Activated gamma-delta T cell (primary cell): ENCODE results near the gene GABRB1.

ENCODE experiments used
- DNase-seq: peaks from one replicate; lab custom pipeline; 2025; lab: John Stamatoyannopoulos, UW

Gene GABRB1

DNA sequence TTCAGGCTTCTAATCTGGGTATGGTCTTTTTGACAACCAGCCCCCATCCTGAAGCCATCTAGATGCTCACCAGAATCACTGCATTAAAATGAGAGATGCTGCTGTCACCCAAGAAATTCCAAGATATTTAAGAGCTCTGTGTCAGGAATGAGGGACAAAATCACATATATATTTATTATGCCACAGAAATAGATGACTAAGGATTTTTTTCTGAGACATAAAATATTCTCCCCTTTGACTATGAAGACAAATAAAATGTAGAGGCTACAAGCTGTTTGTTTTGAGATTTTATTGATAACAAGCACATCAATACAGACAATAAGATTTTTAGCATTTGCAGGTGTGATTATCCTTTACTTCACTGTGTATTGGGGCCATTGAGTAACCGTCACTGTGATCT is 354.8 kb downstream of the GABRB1 start:
- no peak for DNase-seq

DNA sequence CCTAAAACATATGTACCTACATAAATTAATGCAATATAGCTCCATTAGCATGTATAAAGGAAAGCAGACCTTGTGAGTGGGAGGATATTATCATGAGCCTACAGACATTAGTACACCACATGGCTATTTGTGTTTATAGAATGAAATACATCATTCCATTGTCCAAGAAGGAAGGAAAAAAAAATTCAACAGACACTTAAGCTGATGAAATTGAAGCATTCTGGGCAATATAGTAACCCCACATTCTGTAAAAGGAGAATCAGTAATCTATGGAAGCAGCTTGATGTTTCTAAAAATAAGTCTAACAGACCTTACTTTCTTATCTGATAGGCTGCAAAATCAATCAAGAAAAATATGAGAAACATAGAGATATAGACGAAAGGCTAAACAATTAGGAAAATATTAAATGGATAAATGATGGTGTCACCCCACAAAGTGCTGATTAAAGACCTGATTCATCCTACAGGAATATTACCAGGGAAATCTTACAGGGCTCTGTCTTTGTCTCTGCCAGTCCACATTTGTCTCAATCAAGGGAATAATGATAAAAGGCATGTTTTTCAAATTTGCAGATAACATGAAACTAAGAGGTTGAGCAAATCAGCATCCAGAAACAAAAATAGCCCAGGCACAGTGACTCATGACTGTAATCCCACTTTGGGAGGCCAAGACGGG is 355.3 kb downstream of the GABRB1 start:
- DNase-seq = no peak

DNA sequence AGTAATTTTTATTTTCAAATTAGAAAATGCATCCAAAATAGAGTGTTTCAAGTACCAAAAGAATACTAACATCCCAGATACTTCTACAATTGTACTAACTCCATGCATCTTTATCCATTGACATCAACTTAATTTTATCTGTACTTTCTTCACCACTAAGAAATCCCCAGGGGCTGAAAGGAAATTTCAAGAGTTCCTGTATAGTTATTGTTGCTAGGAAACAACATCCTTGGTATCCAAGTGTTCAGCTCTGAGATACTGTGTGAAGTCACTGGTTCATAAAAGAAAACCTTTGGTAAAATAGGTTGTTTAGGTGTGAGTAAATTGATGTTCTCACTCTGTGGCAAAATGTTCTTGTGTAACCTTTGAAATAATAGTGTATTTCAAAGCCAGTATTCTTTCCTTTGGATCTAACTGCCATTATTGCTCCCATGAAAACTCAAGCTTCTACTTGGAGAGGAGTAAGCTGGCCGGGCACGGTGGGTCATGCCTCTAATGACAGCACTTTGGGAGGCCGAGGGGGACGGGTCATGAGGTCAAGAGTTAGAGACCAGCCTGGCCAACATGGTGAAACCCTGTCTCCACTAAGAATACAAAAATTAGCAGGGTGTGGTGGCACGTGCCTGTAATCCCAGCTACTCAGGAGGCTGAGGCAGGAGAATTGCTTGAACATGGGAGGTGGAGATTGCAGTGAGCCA is 359.2 kb downstream of the GABRB1 start:
- no peak for DNase-seq

DNA sequence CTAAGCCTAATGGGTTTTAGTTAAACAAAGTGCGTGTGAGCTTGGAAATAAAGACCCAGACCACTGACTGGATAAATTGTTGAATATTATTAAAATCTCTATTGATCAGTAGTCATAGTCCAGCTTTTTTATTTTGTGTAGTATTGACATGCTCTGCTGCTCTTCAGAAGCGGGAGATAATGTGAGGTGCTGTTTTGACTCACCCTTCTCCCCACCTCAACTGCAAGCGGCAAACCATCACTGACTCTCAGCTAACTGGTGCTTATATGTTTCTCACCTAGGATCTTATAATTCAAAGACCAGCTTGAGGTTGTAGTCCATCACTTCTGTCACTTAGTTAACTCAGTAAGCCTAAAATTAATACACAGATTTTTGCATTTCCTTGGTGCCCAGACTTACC is 359.9 kb downstream of the GABRB1 start:
- no peak for DNase-seq

DNA sequence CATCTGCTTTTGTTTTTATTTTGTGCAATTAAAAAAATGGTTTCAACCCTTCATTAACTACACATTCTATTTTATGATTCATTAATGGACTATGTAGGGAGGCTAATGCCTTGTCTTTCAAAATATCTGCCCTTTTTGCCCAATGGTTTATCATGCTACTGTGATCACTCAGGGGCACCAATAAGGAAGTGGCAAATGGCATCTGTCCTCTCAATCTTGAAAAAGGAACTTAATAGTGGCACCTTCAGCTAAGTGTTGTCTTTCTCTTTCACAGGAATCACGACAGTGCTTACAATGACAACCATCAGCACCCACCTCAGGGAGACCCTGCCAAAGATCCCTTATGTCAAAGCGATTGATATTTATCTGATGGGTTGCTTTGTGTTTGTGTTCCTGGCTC is 375.0 kb downstream of the GABRB1 start:
- no peak for DNase-seq

DNA sequence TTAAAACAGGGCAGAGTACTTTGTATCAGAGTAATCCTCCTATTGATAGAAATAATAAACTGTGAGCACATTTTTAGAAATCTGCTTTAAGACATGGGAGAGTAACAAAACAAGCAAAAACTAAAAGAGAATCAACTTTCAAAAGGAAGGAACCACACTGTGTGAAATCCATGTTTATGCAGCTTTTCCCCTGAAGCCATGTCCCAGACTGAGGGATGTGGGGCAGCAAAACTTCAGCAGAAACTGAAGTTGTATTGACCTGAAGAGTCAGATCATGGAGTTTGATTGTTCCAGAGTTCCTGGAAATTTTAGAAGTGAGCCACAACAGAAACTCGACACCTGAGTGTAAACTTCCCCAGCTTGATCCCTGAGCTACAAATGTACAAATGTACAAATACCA is 378.9 kb downstream of the GABRB1 start:
- no peak for DNase-seq

DNA sequence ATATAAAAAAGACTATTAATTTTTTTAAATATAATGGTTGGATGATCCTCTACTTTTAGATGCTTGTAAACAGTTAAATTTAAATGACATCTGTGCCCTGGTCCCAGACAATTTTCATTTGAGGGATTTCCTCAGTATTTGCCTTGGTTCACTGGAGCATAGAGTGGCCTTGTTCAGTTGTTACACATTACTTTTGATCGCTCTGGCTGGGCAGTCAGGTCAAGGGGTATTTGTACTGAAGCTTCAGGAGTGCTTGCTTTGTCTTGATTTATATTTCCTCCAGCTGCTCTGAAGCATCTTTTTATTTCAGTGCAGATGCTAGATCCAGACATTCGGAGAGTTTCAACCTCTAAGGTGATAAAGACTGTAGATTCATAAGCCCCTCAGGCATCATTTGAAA is 382.2 kb downstream of the GABRB1 start:
- DNase-seq = no peak

DNA sequence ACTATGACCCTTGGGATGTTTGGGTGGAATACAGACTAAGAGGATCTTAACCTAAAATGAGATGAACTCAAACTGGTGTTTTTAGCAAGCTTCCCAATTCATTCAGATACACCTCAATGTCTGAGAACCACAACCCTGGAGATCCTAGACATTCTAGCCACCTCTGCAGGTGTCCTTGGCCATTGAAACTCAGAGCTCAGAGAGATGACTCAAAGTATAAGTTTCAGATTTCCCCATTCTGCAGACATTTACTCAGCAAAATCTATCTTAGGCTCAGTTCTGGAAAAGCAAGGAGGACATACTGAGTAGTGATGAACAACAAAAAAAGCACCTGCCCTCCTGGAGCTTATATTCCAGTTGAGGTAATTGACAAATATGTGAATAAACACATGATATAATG is 384.4 kb downstream of the GABRB1 start:
- no peak for DNase-seq

DNA sequence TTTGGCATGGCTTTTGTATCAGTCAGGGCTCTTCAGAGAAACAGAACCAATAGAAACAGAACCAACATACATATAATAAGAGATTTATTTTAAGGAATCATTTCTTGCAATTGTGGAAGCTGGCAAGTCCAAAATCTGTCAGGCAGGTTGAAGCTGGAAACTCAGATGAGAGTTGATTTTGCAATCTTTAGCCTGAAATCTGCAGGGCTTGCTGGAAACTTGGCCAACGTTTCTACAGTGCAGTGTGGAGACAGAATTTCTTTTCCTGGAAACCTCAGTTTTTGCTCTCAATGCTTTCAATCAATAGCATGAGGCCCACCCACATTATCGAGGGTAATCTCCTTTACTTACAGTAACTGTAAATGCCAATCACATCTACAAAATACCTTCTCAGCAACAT is 386.8 kb downstream of the GABRB1 start:
- no peak for DNase-seq

DNA sequence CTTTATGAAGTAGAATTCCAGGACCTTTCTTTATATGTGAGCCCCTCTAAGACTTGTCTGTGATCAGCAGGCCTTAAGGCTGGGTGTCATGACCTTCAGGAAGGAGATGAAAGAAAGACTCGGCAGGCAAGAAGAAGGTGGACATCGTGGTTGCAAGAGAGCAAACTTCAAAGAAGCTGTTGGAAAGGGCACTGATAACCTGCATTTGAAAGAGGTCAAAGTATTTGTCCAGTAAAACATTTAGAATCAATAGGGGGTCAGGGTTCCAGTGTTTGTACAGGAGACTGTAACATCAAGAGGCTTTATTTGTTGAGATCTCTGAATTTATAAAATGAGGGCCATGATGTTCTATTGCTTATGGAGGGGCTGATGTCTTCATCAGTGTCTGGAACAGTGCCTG is 387.9 kb downstream of the GABRB1 start:
- DNase-seq = no peak

DNA sequence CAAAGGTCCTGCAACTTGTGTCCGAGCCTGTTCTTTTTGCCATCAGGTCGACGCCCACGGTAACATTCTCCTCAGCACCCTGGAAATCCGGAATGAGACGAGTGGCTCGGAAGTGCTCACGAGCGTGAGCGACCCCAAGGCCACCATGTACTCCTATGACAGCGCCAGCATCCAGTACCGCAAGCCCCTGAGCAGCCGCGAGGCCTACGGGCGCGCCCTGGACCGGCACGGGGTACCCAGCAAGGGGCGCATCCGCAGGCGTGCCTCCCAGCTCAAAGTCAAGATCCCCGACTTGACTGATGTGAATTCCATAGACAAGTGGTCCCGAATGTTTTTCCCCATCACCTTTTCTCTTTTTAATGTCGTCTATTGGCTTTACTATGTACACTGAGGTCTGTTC is 394.3 kb downstream of the GABRB1 start:
- DNase-seq = no peak

DNA sequence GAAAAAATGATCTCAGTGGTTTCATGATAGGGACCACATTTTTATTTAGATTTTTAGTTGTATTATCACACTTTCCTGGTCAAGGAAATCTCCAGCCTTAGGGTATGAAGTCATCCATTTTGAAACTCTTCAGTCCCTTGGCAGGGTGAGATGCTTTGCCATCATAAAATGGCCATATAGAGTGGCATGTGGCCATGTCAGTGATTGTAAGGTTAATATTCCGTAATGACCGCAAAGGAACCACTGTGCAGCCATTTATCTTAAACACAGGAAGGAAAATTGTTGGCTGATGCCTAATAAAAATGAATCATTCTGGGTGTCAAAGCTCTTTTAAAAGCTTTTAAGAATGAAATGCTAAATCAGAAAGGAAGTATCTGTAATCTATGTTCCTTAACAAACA is 396.6 kb downstream of the GABRB1 start:
- no peak for DNase-seq

DNA sequence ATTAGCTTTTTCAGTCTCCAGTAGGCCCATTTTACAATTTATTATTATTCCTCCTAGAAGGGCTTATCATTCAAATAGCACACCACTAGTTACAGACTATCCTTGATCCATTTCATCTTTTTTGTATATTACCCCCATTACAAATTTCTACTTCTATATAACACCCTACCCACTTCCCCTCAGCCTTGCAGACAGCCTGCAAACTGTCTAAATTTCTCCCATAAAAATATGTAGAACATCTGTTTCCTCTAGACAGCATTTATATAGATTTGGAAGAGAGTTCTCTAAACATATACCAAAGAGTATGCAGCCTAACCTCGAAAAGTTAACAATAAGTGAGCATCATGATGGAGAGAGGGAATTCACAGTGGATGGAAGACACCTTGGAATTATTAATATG is 401.4 kb downstream of the GABRB1 start:
- no peak for DNase-seq

DNA sequence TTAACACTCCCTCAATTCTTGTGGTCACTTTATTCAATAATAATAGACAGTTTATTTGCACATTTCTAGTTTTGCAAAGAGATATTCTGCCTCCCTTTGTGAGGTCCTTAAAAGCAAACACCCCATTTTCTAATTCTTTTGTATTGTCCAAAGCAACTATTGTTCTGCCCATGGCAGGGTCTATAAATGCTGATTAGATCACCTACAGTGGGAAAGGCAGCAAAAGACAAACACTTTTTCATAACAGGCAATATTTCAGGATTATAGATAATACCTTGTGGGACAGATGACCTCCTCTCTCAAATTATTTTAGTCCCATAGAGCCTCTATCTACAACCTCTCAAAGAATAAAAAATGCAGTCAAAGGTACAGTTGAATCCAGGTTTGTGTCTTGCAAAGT is 403.6 kb downstream of the GABRB1 start:
- no peak for DNase-seq

DNA sequence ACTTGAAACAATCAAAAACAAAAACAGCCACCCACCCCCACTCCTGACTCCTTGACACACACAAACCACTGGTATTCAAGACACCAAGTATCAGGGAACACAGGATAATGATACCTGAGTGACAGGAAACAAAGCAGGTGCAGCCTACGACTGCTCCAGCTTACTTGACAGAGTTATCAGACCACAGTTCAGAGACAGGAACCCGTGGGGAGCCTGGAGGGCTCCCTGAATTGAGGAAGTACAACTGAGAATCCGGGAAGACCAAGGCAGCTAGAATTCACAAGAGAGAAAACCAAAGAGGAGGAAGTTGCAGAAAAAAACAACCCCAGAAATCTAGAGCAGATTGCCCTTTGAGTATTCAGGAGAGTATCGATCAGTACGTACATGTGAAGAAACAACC is 411.6 kb downstream of the GABRB1 start:
- DNase-seq = no peak

DNA sequence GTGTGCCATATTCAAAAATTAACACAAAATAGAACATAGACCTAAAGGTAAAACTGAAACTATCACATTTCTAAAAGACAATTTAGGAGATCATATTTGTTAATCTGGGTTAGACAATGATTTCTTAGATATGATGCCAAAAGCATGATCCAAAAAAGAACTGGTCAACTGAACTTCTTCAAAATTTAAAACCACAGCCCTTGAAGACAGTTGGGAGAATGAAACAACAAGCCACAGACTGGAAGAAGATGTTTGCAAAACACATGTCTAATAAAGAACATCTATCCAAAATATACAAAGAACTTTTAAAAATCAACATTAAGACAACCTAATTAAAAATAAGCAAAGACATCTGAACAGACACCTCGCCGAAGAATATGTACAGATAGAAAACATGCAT is 412.7 kb downstream of the GABRB1 start:
- DNase-seq = no peak

DNA sequence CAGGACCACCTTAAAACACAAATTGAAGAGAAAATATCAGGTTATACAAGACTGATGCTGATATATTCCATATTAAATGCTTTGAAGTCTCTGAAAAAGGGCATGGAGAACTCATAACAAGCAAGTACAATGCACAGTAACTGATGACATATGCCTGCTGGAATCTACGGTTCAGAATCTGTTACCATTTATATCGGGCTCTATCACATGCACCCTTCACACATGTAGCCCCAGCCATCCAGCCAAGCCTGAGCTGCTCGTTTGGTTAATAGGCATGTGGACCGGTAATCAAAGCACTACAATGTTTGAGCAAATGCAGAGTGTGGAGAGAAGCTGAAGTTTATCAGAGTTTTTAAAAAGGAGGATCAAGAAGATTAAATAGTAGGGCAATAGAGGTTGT is 420.3 kb downstream of the GABRB1 start:
- DNase-seq = no peak

DNA sequence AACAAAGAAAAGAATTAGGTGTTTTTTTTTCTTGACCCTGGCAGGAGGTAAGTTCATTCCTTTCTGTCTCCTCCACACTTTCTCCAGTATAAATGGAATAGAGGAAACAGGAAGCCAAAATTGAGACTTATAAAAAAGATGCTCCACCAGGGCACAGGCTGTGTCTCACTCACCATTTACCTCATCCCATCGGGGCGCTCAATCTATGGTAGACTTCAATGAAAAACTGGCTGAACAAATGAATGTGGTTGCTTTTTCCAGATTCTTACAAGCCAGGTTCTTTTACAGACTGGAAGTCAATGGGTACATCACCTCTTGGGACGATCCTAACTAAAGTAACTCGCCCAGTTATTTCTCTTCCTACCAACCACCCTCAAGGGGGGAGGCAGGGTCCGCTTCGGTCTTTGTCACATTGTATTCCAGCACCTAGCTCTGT is 431.4 kb downstream of the GABRB1 start:
- DNase-seq = no peak

DNA sequence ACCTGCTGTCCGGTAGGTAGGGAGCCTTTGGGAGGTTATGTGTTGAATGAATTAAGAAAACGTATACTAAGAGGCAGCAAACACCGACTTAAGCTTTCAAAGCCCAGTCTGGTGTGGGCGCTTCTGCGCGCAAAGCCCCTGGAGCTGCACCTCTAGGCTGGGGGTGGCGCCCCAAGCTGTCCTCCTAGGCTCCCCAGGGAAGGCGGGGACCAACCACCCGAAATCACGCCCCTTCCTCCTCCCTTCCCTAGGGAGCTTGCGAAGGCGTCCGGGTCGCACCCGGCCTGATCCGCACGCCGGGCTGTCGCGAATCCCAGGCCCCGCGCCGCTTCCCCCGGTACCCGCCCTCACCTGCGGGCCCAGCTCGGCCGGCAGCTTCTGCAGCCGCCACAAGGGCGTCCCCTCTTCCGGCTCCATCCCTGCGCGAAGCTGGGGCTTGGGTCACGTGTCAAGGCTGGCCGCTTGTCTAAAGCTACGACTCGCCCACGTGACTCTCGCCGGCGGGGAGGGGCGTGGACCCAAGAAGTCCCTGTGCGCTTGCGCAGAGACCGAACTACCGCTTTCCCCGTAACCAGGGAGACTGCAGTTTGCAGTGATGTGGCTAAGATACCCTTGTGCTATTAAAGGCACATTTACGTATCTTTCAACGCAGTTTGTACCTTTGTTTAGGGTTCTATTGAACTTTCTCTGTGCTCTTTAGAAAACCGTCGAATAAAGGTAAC is 432.0 kb downstream of the GABRB1 start, which contains the start of gene COMMD8:
Gene COMMD8, minus strand, starts transcription at position 468 of the 722 bp plus-strand sequence. Its CDS starts 51 bp downstream, at position 417.
- peak; percentile 88 for DNase-seq

DNA sequence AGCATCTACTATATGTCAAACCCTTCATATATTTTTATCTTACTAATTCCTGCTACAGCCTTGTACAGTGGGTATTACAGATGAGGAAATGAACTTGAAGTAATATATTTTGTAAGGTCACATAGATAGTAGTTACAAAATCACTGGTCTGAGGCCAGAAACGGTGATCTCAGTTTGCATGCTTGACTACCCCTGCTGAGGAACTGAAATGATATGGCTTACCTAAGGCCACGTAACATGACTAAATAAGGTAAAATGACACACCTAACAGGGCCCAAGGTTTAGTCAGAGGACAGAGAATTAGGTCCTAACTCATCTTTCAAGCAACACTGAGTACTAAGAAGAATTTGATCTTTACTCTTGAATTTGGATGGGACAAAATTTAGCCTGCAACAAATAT is 433.6 kb downstream of the GABRB1 start:
- no peak for DNase-seq

DNA sequence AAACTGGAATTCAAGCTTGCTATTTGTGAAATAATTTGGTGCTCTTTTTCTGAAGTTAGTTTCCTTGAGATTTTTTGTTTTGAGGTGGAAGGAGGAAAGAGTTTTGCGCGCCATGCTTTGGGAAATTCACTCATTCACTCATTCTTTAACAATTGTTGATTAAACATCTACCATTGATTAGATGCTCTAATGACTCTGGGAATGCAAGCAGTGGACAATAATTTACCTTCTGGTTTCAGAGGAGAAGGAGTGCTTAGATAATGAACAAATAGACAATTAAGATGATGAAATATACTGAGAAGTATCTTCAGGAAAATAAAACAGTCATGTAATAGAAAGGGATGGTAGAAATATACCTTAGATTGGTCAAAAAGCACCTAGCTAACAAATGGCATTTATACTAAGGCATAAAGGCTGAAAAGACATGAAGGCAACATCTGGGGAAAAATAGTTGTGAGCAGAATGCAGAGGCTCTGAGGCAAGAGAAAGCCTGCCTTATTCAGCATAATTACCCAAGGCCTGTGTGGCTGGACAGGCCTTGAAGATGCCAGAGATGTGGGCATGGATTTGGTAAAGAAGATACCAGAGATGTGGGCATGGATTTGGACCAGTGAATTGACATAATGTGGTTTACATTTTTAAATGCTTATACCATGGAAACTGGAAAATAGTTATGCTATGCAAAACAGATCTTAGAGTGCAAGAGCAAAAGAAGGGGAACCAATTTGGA is 434.9 kb downstream of the GABRB1 start:
- DNase-seq = no peak

DNA sequence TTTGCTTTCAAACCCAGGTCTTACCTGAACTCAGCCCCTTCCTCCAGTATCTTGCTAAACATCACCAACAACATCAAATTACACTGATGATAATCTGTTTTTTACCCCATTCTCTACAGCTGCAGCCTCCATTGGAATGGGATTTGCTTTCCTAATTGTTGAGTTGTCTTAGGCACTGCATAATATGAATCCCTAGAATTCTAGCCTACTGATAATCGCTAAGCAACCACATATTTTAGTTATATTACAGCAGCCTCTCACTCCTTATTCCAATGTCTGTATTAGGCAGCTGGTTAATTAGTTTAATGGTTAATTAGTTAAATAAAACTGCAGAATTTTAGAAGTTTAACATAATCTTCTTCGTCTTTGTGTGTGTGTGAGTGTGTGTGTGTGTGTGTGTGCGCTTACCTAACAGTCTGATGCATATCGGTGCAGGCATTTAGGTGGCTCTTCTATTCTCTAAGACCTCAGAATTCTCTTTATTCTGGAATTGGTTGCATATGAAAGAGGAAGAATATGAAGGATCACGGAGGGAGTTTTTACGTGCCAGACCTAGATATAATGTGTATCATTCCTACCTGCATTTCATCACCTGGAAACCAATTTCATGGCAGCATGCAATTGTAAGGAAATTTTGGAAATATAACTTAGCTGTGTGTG is 437.5 kb downstream of the GABRB1 start:
- DNase-seq = no peak
